ENCODE results near the gene PRTFDC1. TPM values are rescaled to one million over a fixed set of nuclear protein-coding genes. Genes with fewer than 3 reads are reported as not detected.

The PRTFDC1 gene
- total RNA-seq, 1 donor from 2014 or later = 5.6 TPM

DNA sequence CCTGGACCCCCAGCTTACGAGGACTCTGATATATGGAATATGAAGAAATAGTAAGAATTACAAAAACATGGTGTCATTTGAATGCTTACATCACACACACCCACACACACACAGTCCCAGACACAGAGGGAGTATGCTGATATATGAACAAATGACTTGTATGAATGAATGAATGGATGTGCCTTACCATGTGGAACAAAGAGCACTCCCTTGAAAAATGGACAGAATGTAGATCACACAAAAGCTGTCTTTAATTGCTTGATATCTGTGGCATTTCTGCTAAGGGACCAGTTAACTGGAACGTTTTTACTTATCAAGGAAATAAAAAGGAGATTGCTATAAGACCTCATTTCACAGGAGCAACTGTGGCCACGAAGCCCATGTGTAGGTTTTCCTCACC is 46.0 kb downstream of the PRTFDC1 start:
- DNase-seq (ENCODE audit: low read depth in 2 of 2) = no peak

DNA sequence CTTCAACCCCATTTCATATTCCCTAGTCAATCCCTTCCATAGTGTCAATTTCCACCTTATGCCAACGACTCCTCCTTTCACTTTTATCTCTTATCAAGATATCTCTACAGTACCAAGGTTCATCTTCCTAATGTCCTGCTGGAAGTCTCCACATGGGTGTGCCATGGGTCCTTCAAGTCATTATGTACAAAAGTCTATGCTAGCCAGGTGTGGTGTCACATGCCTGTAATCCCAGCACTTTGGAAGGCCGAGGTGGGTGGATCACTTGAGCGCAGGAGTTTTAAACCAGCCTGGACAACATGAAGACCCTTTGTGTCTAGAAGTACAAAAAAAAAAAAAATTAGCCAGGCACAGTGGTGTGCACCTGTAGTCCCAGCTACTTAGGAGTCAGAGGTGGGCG is 47.6 kb downstream of the PRTFDC1 start:
- no peak for DNase-seq (ENCODE audit: low read depth in 2 of 2)

DNA sequence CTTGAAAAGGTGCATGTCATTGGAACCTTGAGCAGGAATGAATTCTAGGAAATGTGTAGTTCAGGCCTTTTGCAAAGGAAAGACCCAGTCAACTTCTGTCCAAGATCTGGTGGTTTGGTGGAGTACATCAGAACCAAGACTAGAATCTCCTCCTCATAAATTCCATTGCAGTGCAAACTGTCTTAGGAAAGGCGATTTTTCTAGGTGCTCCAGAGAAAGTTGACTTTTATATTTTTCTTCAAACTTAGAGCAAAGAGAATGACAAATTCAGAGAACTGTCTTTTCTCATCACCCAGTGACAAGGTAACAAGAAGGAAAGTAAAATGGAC is 50.0 kb downstream of the PRTFDC1 start:
- no peak for DNase-seq (ENCODE audit: low read depth in 2 of 2)

DNA sequence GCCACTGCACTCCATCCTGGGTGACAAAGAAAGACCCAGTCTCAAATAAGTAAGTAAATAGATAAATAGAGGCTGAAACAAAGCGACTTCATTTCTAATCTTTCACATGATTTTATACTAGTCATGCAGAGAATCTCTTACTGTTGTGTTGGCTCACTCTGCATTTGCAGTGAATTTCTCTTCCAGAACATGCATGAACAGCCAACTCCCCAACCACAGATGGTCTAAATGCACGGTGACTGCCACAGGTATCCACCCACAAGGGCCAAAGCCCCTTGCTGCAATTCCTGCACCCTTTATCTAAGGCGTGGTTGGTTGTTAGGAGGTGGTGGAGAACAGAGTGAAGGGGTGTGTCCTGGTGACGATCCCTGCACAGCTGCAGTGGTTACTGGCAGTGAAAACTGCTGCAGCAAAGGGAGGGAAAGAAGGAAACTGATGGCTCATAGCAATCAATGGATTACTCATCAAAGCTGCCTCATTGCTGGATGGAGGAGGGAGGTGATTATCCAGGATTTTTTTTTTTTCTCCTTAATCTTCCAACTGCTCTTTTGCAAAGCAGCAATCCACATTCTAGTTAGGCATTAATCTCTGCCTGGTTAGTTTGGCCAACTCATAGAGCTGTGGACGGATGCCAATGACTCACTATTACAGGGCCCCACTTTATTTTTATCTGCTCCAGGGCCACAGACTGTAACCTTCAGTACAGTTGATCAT is 50.6 kb downstream of the PRTFDC1 start:
- peak; percentile 35 to 91 for DNase-seq (ENCODE audit: low read depth in 2 of 2)

DNA sequence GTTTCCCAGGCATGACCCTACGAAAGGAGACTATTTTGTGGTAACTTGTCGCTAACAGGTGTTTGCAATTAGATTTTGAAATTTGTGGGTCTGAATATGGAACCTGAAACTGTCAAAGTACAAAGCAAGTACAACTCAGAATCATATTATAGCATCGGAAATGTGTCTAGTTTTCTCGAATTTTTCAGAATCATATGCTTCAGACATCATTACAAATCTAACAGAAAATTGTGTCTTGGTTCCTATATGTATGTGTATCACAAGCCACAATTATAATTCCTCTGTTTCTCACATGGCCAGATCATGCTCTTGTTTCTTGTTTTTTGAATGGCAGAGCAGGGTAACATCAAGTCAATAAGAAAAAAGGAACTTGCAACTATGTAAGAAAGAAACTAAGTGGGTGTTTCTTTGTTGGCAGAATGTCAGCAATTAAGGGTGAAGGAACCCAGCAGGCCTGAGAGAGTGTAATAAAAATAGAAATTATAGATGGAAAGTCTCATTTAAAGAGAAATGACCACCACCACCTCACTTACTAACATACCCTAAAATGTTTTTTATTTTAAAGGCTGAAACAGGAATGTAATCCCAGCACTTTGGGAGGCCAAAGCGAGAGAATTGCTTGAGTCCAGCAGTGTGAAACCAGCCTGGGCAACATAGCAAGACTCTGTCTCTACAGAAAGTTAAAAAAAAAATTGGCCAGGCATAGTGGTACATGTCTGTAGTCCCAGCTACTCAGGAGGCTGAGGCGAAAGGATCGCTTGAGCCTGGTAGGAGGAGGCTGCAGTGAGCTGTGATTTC is 51.3 kb downstream of the PRTFDC1 start:
- no peak for DNase-seq (ENCODE audit: low read depth in 2 of 2)

DNA sequence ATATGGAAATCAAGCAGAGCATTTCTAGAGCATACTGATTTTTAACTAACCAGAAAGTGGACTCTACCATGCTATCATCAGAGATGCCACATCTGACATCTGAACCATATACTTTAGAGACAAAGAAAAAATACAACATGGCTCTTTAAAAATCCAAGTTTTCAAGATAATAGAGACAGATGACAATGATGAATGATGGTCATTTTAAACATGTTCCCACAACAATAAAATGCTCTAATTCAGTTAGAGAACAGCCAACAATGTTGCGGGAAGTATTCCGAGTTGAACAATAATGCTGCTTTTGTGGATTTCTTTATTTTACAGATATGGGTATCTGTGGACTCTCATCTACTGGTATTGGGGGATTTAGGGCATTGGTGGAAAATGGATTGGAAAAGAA is 52.8 kb downstream of the PRTFDC1 start:
- no peak for DNase-seq (ENCODE audit: low read depth in 2 of 2)

DNA sequence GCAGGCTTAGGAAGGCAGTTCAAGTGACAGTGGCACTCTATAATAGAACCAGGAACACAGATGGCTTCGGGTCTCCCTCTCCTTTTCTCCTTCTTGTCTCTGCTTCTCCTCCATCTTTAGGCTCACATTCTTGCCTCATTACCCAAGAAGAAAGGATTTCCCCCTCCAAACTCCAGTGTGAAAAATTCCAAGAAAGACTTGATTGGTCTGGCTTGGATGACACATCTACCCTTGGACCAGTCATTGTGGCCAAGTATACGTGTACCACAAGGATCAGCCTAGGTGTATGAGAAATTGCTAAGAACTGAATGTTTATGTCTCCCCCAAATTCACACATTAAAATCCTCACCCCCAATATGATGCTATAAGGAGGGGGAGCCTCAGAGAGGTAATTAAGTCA is 53.9 kb downstream of the PRTFDC1 start:
- no peak for DNase-seq (ENCODE audit: low read depth in 2 of 2)

DNA sequence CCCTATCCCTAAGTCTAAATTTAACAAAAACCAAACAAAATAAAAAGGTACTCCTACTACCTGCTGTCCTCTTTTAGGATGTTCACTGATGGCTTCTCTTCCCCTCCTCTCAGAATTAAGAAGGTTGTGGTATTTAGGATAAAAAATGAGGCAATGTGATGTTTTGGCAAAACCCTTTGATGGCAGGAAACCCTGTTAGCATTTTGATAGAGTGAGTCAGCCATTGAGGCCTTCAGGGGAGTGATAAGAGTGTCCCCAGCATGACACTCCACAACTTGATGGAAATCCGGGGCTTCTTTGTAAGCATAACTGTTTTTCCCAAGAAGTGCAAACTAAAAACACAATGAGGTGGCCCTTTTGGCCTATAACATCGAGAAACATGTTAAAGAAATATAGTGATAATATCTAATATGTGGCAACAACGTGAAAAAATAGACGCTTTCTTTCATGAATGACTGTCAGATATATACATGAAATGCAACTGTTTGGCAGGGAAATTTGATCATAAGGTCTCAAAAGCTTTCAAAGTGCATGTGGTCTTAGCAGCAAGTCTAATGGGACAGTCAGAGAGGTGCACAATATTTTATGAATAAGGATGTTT is 55.0 kb downstream of the PRTFDC1 start:
- DNase-seq (ENCODE audit: low read depth in 2 of 2) = peak; percentile 42 to 74

DNA sequence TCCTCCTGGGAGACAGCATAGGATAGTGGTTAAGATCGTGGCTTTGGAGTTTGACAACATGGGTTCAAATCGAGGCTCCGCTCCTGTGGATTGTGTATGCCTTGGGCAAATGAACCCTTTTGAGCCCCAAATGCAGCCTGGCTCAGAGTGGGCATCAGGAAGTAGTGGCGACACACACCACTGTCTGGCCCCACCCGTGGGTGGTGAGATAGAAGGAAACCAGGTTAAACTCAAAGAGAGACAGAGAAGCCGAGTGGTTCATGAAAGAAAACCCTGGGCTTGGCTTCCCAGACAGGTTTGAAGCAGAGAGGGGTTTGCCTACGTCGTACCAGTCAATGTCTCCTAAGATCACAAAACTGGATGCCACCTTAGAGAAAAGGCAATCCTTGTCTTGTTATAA is 57.7 kb downstream of the PRTFDC1 start:
- no peak for DNase-seq (ENCODE audit: low read depth in 2 of 2)

DNA sequence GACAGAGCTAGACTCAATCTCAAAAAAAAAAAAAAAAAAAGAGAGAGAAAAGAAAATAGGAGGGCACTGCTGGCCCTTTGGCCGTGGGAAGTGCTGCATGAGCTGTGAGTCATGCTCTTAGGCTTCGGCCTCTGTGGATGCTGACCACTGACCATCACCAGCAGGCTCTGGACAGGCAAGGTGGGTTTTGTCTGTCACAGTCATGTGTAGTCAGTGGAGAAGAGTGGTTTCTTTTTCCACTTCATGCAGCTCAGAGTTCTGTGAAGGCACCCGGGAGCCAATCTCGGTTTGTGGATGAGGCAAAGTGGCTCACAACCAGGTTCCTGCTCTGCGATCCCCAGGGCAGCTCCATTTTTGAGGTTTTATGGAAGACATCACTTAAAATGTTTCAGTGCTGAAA is 58.1 kb downstream of the PRTFDC1 start:
- DNase-seq (ENCODE audit: low read depth in 2 of 2) = peak; percentile 39 to 88

DNA sequence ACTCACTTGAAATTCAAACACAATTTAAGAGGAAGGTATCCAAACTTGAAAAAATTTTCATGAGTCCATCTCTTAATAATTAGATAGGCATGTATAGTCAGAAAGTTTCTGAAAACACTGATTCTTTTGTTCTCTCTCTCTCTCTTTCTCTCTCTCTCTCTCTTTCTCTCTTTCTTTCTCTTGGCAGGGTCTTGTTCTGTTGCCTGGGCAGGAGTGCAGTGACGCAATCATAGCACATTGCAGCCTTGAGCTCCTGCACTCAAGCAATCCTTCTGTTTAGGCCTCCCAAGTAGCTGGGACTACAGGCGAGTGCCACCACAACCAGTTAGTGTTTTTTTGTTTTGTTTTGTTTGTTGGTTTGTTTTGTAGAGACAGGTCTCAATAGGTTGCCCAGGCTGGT is 59.3 kb downstream of the PRTFDC1 start:
- no peak for DNase-seq (ENCODE audit: low read depth in 2 of 2)

DNA sequence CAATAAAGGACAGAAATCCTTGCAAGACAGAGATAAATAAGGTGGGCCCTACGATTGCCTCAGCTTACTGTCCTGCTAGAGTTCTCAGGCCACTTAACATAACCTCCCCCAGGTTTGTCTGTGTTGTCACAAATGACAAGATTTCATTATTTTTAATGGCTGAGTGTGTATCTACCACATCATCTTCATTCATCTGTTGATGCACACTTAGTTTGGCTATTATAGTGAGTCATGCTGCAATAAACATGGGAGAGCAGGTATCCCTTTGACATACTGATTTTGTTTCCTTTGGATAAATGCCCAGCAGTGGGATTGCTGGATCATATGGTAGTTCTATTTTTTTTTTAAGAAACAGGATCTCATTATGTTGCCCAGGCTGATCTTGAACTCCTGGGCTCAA is 60.6 kb downstream of the PRTFDC1 start:
- peak; percentile 82 to 92 for DNase-seq (ENCODE audit: low read depth in 2 of 2)

DNA sequence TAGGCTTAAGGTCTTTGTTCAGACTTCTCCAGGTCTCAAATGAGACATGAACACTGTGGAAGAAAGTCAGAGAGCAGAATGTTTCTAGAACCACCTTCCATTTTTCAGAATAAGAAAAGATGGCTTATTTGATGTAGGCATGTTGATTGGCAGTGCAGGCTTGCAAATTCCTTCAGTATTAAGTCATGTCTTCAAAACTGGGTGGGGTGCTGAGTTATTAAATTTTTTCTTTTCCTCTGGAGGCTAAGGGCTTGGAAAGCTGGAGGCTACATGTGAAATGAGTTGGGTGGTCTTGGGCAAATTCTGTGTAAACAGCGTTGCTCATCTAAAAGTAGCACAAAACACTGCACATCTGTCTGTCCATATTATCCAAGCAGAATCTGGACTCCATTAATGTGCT is 62.8 kb downstream of the PRTFDC1 start:
- DNase-seq (ENCODE audit: low read depth in 2 of 2) = peak in 1 of 2 donors; percentile 41

DNA sequence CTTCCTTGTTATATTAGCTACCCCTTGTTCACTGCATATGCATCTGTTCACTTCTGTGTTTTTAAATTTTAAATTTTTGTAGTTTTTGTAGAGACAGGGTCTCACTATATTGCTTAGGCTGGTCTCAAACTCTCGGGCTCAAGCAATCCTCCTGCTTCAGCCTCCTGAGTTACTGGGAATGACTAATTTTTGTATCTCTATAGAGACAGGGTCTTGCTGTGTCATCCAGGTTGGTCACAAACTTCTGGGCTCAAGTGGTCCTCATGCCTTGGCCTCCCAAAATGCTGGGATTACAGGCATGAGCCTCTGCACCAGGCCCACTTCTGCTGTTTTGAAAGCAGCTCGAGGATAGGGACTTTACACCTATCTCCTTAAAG is 64.6 kb downstream of the PRTFDC1 start:
- DNase-seq (ENCODE audit: low read depth in 2 of 2) = no peak

DNA sequence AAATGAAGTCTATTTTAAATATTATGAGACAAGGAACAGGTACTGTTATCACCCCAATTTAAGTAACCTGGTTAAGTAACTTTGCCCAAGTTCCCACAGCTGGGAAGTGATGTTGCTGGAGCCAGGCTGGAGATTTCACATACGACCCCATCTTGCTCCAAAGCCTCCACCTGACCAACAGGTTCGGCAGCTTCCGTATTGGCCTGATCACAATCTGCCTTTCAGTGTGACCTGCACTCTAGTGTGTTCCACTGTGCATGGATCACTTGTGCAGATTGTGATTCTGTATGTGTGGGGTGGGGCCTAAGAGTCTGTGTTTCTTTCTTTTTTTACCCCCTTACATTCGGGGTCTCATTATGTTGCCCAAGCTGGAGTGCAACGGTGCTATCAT is 66.1 kb downstream of the PRTFDC1 start:
- DNase-seq (ENCODE audit: low read depth in 2 of 2) = no peak

DNA sequence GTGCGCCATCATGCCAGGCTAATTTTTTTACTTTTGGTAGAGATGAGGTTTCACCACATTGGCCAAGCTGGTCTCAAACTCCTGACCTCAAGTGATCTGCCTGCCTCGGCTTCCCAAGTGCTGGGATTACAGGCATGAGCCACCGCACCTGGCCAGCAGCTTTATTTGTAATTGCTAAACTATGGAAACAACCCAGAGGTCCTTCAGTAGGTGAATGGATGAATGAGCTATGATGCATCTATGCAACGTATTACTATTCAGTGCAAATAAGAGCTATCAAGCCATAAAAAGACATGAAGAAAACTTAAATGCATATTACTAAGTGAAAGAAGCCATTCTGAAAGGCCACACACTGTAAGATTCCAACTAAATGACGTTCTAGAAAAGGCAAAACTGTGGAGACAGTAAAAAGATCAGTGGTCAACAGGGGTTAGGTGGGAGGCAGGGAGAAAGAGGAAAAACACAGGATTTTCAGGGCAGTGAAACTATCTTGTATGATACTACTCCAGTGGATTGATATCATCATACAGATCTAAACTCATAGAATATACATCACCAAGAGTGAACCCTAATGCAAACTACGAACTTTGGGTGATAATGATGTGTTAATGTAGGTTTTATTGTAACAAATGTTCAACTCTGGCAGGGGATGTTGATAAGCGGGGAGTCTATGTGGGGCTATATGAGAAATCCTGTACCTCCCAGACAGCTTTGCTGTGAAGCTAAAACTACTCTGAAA is 66.7 kb downstream of the PRTFDC1 start:
- DNase-seq (ENCODE audit: low read depth in 2 of 2) = no peak

DNA sequence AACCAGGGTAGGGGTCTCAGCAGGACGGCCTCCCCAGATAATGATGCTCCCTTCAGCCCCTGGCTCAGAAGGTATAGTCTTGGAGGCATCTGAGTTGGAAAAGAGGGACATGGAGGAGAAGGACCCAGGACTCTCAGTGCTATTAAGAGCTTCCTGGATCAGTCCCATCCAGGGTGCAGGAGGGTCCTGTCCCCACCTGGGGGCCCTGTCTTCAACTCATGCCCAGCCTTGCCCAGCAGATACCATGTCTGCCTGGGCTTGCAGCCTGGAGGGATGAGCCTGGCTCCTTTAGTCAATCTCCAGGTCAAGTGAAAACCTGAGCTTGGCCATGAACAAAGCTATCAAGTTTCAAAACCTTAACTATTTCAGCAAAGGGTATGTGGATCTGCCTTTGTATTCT is 67.6 kb downstream of the PRTFDC1 start:
- DNase-seq (ENCODE audit: low read depth in 2 of 2) = no peak

DNA sequence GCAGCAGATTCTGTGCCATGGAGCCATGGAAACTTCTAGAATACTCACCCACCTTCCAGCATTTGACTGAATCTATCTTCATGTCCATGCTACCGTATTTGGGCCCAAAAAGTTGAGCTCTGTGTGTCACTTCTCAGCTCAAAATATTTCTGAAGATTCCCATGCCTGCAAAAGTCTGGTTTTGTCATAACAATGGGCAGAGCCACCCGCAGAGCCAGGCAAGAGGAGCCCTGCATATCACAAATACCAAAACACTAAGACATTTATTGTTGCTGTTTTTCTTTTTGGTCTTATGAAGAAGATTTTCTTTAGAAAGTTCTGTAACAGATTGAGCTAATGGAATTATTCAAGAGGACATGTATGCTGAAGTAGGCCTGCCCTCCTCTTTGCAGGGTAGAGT is 68.1 kb downstream of the PRTFDC1 start:
- no peak for DNase-seq (ENCODE audit: low read depth in 2 of 2)

DNA sequence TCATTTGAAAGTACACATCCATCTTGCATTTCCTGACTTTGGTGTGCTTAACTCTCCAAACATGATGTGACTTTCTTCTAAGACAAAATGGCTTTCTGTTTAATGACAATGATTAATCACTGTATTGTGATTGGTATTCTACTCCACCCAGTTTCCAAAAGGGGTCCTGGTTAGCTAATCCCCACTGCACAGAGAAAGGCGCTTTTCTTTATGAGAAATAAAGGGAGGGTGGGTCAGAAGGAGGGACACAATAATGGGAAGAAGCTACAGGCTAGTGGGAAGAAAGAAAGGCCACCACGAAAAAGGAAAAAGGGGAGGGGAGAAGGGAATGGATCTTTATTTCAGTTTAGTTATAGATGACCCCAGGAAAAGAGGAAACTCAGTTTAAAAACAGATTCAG is 69.2 kb downstream of the PRTFDC1 start:
- DNase-seq (ENCODE audit: low read depth in 2 of 2) = peak in 1 of 2 donors; percentile 42

DNA sequence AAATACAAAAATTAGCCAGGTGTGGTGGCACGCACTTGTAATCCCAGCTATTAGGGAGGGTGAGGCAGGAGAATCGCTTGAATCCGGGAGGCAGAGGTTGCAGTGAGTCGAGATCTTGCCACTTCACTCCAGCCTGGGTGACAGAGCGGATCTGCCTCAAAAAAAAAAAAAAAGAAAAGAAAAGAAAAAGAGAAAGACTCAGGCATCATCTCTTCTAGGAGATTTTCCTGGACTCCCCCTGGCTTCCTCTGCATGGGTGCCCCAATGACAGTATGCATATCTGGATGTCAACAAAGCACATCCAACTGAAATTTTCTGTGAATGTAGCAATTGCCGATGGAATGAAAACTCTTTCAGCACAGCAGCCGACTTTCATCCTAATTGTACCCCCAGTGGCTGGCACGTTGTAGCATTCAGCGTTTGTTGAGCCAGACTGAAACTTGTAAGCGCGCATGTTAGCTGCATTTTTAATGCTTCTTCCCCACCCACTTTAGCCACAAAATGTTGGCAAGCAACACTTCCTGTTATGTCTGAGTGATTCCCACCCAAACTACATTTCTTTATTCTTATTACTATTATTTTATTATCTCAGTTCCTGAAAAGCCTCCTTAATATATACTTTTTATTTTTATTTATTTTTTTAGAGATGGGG is 70.2 kb downstream of the PRTFDC1 start:
- DNase-seq (ENCODE audit: low read depth in 2 of 2) = peak; percentile 50 to 77

DNA sequence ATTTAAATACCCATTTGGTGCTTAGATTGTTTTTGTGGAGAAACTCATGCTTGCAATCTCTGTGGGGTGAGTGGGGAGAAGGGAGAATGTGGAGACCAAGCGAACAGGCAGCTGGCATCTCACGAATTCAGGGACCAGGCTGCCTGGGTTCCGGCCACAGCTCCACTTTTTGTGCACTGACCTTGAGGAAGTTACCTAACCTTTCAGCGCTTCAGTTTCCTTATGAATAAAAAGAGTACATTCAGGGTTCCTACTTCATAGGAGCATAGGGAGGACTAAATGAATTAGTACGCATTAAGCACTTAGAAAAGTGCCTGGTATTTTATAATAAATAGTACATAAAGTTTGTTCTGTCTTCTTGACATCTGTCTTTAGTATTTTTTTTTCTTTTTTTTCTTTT is 72.5 kb downstream of the PRTFDC1 start:
- no peak for DNase-seq (ENCODE audit: low read depth in 2 of 2)

DNA sequence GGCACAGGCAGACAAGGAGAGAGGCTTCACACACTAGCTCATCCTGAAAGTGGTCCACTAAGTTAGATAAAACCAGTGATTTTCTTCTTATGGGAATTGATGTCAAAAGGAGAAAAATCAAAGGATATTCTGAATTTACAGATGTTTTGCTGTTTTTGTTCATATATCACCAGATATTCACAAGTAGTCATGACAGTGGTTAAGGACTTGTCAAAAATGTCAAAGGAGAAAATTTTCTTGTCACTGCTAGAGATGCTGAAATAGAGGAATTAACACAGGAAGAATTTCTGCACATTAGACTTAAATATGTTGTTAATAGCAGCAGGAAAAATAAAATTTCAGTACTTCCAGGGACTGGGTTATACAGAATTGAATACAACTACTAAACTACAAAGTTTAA is 78.3 kb downstream of the PRTFDC1 start:
- no peak for DNase-seq (ENCODE audit: low read depth in 2 of 2)

Measured in lung microvascular endothelial cell (primary cell).